GM13977 (cell line): ENCODE data around the gene ACTL10.

Experiments used
- DNase-seq: peaks from one replicate; pipeline ENCODE4 v3.0.0; 2012; ENCODE audit warnings: low spot score
- CTCF ChIP-seq: IDR thresholded peaks from 2 replicates; pipeline ENCODE4 v1.5.1; 2012; ENCODE audit warnings: mild to moderate bottlenecking, control low read depth; ENCODE audit not compliant: insufficient read depth; ENCODE audit errors: extremely low read depth, missing control alignments
- in situ Hi-C: fragments of 300-500 bp; cut with MboI; formaldehyde crosslinking; loops from one replicate; pipeline ENCODE4 v1.12.0; 2022; ENCODE audit warnings: low sequenced_read_pairs, low pct_unique_long_range_greater_than_20kb, mixed read lengths, inconsistent platforms; ENCODE audit not compliant: unreplicated experiment

The ACTL10 gene

GRCh38 chr20:33704197-33704924 is 37.6 kb downstream of the ACTL10 start:
- DNase-seq: no peak
- TF ChIP-seq CTCF: no peak
- in situ Hi-C loops: no loop called here

- no peak for DNase-seq
- in situ Hi-C loops: no loop called here
- no peak for TF ChIP-seq CTCF
These were observed 40.9 kb downstream of the ACTL10 start for GRCh38 chr20:33707668-33708067.

GRCh38 chr20:33709398-33709797 is 42.7 kb downstream of the ACTL10 start:
- no peak for DNase-seq
- in situ Hi-C loops: no loop called here
- no peak for TF ChIP-seq CTCF

- no peak for TF ChIP-seq CTCF
These were observed 43.3 kb downstream of the ACTL10 start for GRCh38 chr20:33709905-33710541.

GRCh38 chr20:33710681-33711445 is 44.1 kb downstream of the ACTL10 start:
- no peak for TF ChIP-seq CTCF
- in situ Hi-C loops: no loop called here
- no peak for DNase-seq

More at GRCh38 chr20:33709905-33710541, 43.3 kb downstream of the ACTL10 start:
- in situ Hi-C loops: no loop called here
- no peak for DNase-seq

- DNase-seq: no peak
- in situ Hi-C loops: no loop called here
- TF ChIP-seq CTCF: no peak
These were observed 44.6 kb downstream of the ACTL10 start for GRCh38 chr20:33711446-33711738.
